ENCODE results near the gene ANKRD28. TPM values are rescaled to one million over a fixed set of nuclear protein-coding genes. Genes with fewer than 3 reads are reported as not detected.

The ANKRD28 gene
- polyA plus RNA-seq, 1 donor: 29.8 TPM

- Histone ChIP-seq H3K4me1 (ENCODE audit: control insufficient read depth, insufficient read depth, low read length) (peaks cover 4% of the 10 kb centered on the region), H3K36me3 (ENCODE audit: control insufficient read depth, insufficient read depth, low read length) (peaks cover 9% of the 10 kb centered on the region), H3K27ac (ENCODE audit: low read length) (no peak overlapping the region), H3K9me3 (ENCODE audit: control insufficient read depth, low read depth, low read length) (no peaks in the 10 kb centered on the region), H3K27me3 (ENCODE audit: control insufficient read depth, insufficient read depth, low read length) (no peaks in the 10 kb centered on the region), H3K4me3 (ENCODE audit: low read length) (no peak overlapping the region)
- WGBS (ENCODE audit: insufficient coverage, low lambda C conversion rate): no CpG with 5 or more reads among the region's 1 CpG
- DNase-seq: no peak
These were observed 158.9 kb downstream of the ANKRD28 start for GRCh38 chr3:15638891-15639262.

- no CpG with 5 or more reads among the region's 6 CpGs for WGBS (ENCODE audit: insufficient coverage, low lambda C conversion rate)
- Histone ChIP-seq H3K4me1 (ENCODE audit: control insufficient read depth, insufficient read depth, low read length) (peaks cover 4% of the 10 kb centered on the region), H3K27me3 (ENCODE audit: control insufficient read depth, insufficient read depth, low read length) (no peaks in the 10 kb centered on the region), H3K36me3 (ENCODE audit: control insufficient read depth, insufficient read depth, low read length) (peaks cover 9% of the 10 kb centered on the region), H3K9me3 (ENCODE audit: control insufficient read depth, low read depth, low read length) (no peaks in the 10 kb centered on the region), H3K4me3 (ENCODE audit: low read length) (no peak overlapping the region), H3K27ac (ENCODE audit: low read length) (no peak overlapping the region)
- no peak for DNase-seq
These were observed 159.4 kb downstream of the ANKRD28 start for GRCh38 chr3:15638193-15638890.

- Histone ChIP-seq H3K9me3 (ENCODE audit: control insufficient read depth, low read depth, low read length) (no peaks in the 10 kb centered on the region), H3K4me1 (ENCODE audit: control insufficient read depth, insufficient read depth, low read length) (peaks cover 4% of the 10 kb centered on the region), H3K36me3 (ENCODE audit: control insufficient read depth, insufficient read depth, low read length) (peaks cover 9% of the 10 kb centered on the region), H3K27me3 (ENCODE audit: control insufficient read depth, insufficient read depth, low read length) (no peaks in the 10 kb centered on the region), H3K4me3 (ENCODE audit: low read length) (no peak overlapping the region), H3K27ac (ENCODE audit: low read length) (no peak overlapping the region)
- no CpG with 5 or more reads among the region's 7 CpGs for WGBS (ENCODE audit: insufficient coverage, low lambda C conversion rate)
- no peak for DNase-seq
These were observed 160.4 kb downstream of the ANKRD28 start for GRCh38 chr3:15637131-15637951.

- no peak for DNase-seq
- no peak overlapping the region for H3K4me3 ChIP-seq (ENCODE audit: low read length)
- H3K9me3 ChIP-seq (ENCODE audit: control insufficient read depth, low read depth, low read length): no peaks in the 10 kb centered on the region
- H3K27ac ChIP-seq (ENCODE audit: low read length): peak overlapping the region; percentile 54
- H3K36me3 ChIP-seq (ENCODE audit: control insufficient read depth, insufficient read depth, low read length): peaks cover 5% of the 10 kb centered on the region
- no peaks in the 10 kb centered on the region for H3K27me3 ChIP-seq (ENCODE audit: control insufficient read depth, insufficient read depth, low read length)
- no CpG with 5 or more reads among the region's 14 CpGs for WGBS (ENCODE audit: insufficient coverage, low lambda C conversion rate)
- peaks cover 4% of the 10 kb centered on the region for H3K4me1 ChIP-seq (ENCODE audit: control insufficient read depth, insufficient read depth, low read length)
These were observed 161.6 kb downstream of the ANKRD28 start for GRCh38 chr3:15636028-15636709.

- Histone ChIP-seq H3K27ac (ENCODE audit: low read length) (peak overlapping the region; percentile 54), H3K27me3 (ENCODE audit: control insufficient read depth, insufficient read depth, low read length) (no peaks in the 10 kb centered on the region), H3K4me3 (ENCODE audit: low read length) (no peak overlapping the region), H3K4me1 (ENCODE audit: control insufficient read depth, insufficient read depth, low read length) (peaks cover 4% of the 10 kb centered on the region), H3K9me3 (ENCODE audit: control insufficient read depth, low read depth, low read length) (no peaks in the 10 kb centered on the region), H3K36me3 (ENCODE audit: control insufficient read depth, insufficient read depth, low read length) (peaks cover 5% of the 10 kb centered on the region)
- peak; percentile 33 to 56 for DNase-seq
- no CpG with 5 or more reads among the region's 13 CpGs for WGBS (ENCODE audit: insufficient coverage, low lambda C conversion rate)
These were observed 162.6 kb downstream of the ANKRD28 start for GRCh38 chr3:15635121-15635661.

GRCh38 chr3:15634671-15635070 lies 163.1 kb downstream of the ANKRD28 start:
- Histone ChIP-seq H3K27ac (ENCODE audit: low read length) (peak overlapping the region; percentile 54), H3K4me3 (ENCODE audit: low read length) (no peak overlapping the region), H3K27me3 (ENCODE audit: control insufficient read depth, insufficient read depth, low read length) (no peaks in the 10 kb centered on the region), H3K9me3 (ENCODE audit: control insufficient read depth, low read depth, low read length) (no peaks in the 10 kb centered on the region), H3K4me1 (ENCODE audit: control insufficient read depth, insufficient read depth, low read length) (peaks cover 4% of the 10 kb centered on the region), H3K36me3 (ENCODE audit: control insufficient read depth, insufficient read depth, low read length) (peaks cover 5% of the 10 kb centered on the region)
- WGBS (ENCODE audit: insufficient coverage, low lambda C conversion rate): 67% methylated on average over 1 of the region's 2 CpGs
- no peak for DNase-seq

GRCh38 chr3:15633766-15634598 lies 163.8 kb downstream of the ANKRD28 start:
- H3K36me3 ChIP-seq (ENCODE audit: control insufficient read depth, insufficient read depth, low read length): peaks cover 5% of the 10 kb centered on the region
- peaks cover 4% of the 10 kb centered on the region for H3K4me1 ChIP-seq (ENCODE audit: control insufficient read depth, insufficient read depth, low read length)
- H3K27me3 ChIP-seq (ENCODE audit: control insufficient read depth, insufficient read depth, low read length): no peaks in the 10 kb centered on the region
- no peak overlapping the region for H3K4me3 ChIP-seq (ENCODE audit: low read length)
- WGBS (ENCODE audit: insufficient coverage, low lambda C conversion rate): 86% methylated on average over 1 of the region's 4 CpGs
- no peaks in the 10 kb centered on the region for H3K9me3 ChIP-seq (ENCODE audit: control insufficient read depth, low read depth, low read length)
- DNase-seq: no peak
- peak overlapping the region; percentile 54 for H3K27ac ChIP-seq (ENCODE audit: low read length)

GRCh38 chr3:15633159-15633558 lies 164.6 kb downstream of the ANKRD28 start:
- Histone ChIP-seq H3K27ac (ENCODE audit: low read length) (no peak overlapping the region), H3K4me3 (ENCODE audit: low read length) (no peak overlapping the region), H3K27me3 (ENCODE audit: control insufficient read depth, insufficient read depth, low read length) (no peaks in the 10 kb centered on the region), H3K4me1 (ENCODE audit: control insufficient read depth, insufficient read depth, low read length) (peaks cover 4% of the 10 kb centered on the region), H3K36me3 (ENCODE audit: control insufficient read depth, insufficient read depth, low read length) (peaks cover 5% of the 10 kb centered on the region), H3K9me3 (ENCODE audit: control insufficient read depth, low read depth, low read length) (no peaks in the 10 kb centered on the region)
- no peak for DNase-seq
- 73% methylated on average over 1 of the region's 5 CpGs for WGBS (ENCODE audit: insufficient coverage, low lambda C conversion rate)

GRCh38 chr3:15632212-15632580 lies 165.6 kb downstream of the ANKRD28 start:
- Histone ChIP-seq H3K27ac (ENCODE audit: low read length) (no peak overlapping the region), H3K36me3 (ENCODE audit: control insufficient read depth, insufficient read depth, low read length) (peaks cover 5% of the 10 kb centered on the region), H3K4me3 (ENCODE audit: low read length) (no peak overlapping the region), H3K27me3 (ENCODE audit: control insufficient read depth, insufficient read depth, low read length) (no peaks in the 10 kb centered on the region), H3K9me3 (ENCODE audit: control insufficient read depth, low read depth, low read length) (no peaks in the 10 kb centered on the region), H3K4me1 (ENCODE audit: control insufficient read depth, insufficient read depth, low read length) (peaks cover 4% of the 10 kb centered on the region)
- DNase-seq: no peak
- WGBS (ENCODE audit: insufficient coverage, low lambda C conversion rate): no CpG with 5 or more reads among the region's 4 CpGs
